Thyroid gland (tissue), 4 donors: Measurements from ENCODE around the gene TSPAN32.

Experiments used
- POLR2A ChIP-seq, 2 donors: fragments of 450-650 bp; IDR thresholded peaks; one replicate each; pipeline ENCODE4 v1.6.1; 2017; ENCODE audit warnings: antibody characterized with exemption in 2 of 2, mild to moderate bottlenecking in 2 of 2, moderate library complexity in 1 of 2
- TF ChIP-seq, protein P1 (sequence below), 6 experiments: fragments of 200-600 bp in 3 of 6; fragments of 450-650 bp in 3 of 6; sonication (generic) in 3 of 6; IDR thresholded peaks; one replicate each; pipeline ENCODE4 v1.5.1; 2016 to 2019; ENCODE audit warnings: antibody characterized with exemption in 6 of 6, mild to moderate bottlenecking in 2 of 6, inconsistent platforms in 1 of 6, moderate library complexity in 1 of 6

DNA sequence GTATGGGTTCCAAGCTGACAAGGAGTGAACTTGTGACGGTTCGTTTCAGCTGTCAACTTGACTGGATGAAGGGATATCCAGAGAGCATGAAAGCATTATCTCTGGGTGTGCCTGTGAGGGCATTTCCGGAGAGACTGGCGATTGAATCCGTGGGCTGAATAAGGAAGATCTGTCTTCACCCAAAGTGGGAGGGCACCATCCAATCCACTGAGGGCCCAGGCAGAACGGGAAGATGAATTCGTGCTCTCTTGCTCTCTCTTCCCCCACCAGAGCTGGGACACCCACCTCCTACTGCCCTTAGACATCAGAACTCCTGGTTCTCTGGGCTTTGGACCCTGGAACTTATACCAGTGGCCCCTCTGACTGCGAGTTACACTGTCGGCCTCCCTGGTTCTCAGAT lies 59.8 kb downstream of the TSPAN32 start:
- TF ChIP-seq, protein P1, sequence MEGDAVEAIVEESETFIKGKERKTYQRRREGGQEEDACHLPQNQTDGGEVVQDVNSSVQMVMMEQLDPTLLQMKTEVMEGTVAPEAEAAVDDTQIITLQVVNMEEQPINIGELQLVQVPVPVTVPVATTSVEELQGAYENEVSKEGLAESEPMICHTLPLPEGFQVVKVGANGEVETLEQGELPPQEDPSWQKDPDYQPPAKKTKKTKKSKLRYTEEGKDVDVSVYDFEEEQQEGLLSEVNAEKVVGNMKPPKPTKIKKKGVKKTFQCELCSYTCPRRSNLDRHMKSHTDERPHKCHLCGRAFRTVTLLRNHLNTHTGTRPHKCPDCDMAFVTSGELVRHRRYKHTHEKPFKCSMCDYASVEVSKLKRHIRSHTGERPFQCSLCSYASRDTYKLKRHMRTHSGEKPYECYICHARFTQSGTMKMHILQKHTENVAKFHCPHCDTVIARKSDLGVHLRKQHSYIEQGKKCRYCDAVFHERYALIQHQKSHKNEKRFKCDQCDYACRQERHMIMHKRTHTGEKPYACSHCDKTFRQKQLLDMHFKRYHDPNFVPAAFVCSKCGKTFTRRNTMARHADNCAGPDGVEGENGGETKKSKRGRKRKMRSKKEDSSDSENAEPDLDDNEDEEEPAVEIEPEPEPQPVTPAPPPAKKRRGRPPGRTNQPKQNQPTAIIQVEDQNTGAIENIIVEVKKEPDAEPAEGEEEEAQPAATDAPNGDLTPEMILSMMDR (IDR thresholded peaks at IDR 0.05) = no peak
- TF ChIP-seq POLR2A (IDR thresholded peaks at IDR 0.05) = no peak
